Stimulated activated CD4-positive, alpha-beta T cell treated with anti-CD3 and anti-CD28 coated beads, Interleukin-1b, Interleukin-23, amount 100 ng/mL, for 4 hours (primary cell): ENCODE measurements around the gene RIMBP2.
A peak's percentile ranks its signal among the peaks of the same experiment; 100 is the strongest.
"Not testable (repeated sequence)": the region's sequence is repeated elsewhere in the genome, so short reads cannot be mapped to it uniquely, and the experiment has no call there.

Source experiments
- DNase-seq, 2 donors: peaks; one replicate each; pipeline ENCODE4 v3.0.0-alpha.2; 2020; ENCODE audit warnings: low read depth in 2 of 2

Gene RIMBP2, protein sequence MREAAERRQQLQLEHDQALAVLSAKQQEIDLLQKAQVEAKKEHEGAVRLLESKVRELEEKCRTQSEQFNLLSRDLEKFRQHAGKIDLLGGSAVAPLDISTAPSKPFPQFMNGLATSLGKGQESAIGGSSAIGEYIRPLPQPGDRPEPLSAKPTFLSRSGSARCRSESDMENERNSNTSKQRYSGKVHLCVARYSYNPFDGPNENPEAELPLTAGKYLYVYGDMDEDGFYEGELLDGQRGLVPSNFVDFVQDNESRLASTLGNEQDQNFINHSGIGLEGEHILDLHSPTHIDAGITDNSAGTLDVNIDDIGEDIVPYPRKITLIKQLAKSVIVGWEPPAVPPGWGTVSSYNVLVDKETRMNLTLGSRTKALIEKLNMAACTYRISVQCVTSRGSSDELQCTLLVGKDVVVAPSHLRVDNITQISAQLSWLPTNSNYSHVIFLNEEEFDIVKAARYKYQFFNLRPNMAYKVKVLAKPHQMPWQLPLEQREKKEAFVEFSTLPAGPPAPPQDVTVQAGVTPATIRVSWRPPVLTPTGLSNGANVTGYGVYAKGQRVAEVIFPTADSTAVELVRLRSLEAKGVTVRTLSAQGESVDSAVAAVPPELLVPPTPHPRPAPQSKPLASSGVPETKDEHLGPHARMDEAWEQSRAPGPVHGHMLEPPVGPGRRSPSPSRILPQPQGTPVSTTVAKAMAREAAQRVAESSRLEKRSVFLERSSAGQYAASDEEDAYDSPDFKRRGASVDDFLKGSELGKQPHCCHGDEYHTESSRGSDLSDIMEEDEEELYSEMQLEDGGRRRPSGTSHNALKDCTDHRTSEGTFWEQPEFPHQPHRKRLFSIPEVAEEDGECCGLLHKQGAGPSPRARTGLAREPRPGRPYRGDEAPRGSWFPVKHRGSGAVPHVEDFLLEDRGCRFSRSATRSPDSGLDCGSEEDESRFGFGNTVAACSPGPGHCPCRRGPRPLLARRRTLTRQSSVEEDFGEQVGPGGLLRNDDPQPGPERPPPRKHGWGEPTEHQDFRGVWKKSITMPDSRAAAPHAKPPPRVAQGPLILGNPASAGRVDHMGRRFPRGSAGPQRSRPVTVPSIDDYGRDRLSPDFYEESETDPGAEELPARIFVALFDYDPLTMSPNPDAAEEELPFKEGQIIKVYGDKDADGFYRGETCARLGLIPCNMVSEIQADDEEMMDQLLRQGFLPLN (N-terminal part only)

DNA sequence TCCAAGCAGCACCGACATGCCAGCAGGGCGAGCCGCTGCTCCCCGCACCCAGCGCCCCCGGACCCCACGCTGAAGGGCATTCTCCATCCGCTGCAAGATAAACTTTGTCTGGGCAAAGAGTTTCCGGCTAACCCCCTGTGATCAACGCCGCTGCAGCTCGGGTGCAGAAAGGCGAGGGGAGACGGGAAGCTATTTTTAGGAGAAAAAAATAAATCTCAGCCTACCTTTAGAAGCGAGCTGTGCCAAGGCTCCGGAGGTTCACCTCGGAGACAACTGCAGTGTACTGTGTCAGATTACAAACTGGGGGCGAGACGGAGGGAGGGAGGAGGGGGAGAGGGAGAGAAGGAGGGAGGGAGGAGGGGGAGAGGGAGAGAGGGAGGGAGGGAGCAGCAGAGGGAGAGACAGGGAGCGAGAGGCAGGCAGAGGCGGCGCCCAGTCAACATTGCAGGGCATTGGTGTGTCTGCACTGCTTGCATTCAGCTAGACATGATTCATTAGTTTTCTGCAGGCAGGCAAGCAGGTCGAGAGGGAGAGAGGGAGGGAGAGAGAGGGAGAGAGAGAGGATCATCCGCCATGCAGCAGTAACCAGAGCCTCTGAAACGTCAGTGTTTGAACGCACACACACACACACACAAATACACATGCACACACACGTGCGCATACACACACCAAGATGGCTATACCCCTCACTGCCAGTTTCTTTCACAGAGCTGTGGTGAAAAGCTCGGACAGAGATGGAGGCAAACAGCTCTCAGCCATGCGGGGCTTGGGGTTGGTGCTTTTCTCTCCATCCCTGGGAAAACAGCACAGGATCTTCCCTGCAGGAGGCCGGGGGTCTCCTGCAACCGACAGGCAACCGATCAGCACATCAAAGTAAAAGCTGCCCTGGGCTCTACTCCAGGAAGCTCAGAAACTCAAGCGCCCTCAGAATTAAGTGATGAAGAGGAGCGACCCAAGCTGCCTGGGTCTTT, at the start of gene RIMBP2:
Gene RIMBP2, minus strand, starts transcription at position 302 of the 971 bp plus-strand sequence. CDS start 237,286 bp downstream, outside the sequence.
- DNase-seq = no peak

DNA sequence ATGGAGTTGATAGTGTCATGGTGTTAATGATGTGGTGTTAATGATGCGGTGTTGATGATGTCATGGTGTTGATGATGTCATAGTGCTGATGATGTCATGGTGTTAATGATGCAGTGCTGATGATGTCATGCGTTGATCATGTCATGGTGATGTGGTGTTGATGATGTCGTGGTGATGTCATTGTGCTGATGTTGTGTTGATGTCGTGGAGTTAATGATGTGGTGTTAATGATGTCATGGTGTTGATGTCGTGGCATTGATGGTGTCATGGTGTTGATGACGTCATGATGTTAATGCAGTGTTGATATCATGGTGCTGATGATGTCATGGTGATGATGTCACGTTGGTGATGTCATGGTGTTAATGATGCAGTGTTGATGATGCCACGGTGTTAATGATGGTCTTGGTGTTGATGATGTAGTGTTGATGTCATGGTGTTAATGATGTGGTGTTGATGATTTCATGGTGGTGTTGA, 49.1 kb upstream of the RIMBP2 start:
- no peak for DNase-seq

DNA sequence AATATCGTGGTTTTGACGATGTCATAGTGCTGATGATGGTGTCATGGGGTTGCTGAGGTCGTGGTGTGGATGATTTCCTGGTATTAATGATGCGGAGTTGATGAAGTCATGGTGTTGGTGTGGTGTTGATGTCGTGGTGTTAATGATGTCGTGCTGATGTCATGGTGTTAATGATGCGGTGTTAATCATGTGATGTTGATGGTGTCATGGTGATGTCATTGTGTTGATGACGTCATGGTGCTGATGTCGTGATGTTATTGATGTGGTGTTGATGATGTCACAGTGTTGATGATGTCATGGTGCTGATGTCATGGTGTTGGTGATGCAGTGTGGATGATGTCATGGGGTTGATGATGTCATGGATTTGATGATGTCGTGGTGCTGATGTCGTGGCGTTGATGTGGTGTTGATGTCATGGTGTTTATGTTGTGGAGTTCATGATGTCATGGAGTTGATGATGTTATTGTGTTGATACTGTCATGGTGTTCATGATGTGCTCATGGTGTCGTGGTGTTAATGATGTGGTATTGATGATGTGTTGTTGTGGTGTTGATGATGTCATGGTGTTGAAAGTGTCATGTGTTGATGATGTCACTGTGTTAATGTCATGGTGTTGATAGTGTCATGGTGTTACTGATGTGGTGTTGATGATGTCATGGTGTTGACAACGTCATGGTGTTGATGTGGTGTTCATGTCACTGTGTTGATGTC, 48.5 kb upstream of the RIMBP2 start:
- DNase-seq = no peak

DNA sequence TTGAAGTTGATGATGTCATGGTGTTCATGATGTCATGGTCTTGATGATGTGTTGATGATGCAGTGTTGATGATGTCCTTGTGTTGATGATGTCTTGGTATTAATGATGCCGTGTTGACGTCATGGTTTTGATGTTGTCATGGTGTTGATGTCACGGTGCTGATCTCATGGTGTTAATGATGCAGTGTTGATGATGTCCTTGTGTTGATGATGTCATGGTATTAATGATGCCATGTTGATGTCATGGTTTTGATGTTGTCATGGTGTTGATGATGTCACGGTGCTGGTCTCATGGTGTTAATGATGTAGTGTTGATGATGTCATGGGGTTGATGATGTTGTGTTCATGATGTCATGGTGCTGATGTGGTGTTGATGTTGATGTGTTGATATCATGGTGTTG, 48.0 kb upstream of the RIMBP2 start:
- no peak for DNase-seq

DNA sequence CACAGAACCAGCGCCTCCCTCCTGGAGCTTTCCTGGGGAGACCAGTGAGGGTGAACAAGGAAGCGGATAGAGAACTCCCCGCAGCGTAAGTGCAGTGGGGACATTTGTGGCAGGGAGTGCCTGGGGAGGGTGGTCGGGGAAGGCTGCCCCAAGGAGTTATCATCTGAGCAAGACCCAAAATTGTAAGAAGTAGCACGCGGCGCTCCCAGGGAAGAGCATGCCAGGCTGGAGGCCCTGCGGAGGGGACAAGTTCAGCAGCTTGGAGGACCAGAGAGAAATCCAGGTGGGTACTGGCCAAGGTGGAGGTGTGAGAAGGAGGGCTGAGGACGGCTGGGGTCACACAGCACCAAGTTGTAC, 46.2 kb upstream of the RIMBP2 start:
- DNase-seq = no peak

DNA sequence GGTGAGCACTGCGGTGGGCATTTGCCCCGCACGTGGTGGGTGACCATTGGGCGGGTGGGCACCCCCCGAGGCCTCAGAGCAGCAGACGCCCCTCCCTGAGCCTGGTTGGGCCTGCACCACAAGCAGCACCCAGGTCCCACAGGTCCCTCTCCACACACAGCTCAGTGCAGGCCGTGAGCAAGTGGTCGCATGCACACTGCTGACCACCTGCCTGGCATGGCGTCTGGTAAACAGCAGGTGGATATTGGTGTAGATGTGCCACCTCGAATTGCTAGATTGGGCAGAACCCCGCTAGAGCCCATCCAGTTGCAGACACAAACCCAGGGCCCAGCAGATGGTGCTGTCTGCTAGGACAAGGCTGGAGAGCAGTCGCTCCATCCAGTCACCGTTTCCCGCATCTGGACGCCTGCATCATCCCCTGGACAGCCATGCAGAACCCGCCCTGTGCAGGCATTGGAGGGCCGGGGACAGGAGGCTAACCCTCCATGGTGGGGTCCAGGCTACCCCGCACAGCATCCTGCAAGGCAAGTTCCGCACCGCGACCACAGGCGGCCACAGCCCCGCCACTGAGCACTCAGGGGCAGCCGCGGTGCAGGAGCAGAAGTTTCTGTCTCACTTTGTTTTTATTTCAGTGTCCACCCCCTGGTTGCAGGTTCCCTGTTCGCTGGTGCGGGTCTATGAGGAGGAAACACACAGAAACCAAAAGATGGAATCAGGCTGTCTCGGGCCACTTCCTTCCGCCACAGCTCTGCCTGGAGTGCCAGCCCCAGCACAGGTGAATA, 45.6 kb upstream of the RIMBP2 start:
- peak; percentile 36 to 55 for DNase-seq

DNA sequence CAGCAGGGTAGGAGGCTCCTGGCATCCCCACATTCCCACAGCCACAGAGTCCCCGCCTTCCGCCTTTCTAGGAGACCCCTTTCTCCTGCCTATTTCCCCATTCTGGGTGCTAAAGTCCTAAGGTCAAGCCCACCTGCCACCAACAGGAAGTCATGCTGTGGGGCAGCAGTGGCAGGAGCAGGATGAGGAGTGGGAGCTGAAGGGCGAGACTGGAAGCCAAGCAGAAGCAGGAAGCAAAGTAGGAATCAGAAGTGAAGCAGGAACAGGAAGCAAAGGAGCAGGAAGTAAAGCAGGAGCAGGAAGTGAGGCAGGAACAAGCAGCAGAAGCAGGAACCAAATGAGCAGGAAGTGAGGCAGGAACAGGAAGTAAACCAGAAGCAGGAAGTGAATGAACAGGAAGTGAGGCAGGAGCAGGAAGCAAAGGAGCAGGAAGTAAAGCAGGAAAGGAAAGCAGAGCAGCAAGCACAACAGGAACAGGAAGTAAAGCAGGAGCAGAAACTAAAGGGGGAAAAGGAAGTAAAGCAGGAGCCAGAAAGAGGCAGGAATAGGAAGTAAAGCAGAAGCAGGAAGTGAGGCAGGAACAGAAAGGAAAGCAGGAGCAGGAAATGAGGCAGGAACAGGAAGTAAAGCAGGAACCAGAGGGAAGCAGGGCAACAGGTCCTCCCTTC, 38.3 kb upstream of the RIMBP2 start:
- DNase-seq = no peak

DNA sequence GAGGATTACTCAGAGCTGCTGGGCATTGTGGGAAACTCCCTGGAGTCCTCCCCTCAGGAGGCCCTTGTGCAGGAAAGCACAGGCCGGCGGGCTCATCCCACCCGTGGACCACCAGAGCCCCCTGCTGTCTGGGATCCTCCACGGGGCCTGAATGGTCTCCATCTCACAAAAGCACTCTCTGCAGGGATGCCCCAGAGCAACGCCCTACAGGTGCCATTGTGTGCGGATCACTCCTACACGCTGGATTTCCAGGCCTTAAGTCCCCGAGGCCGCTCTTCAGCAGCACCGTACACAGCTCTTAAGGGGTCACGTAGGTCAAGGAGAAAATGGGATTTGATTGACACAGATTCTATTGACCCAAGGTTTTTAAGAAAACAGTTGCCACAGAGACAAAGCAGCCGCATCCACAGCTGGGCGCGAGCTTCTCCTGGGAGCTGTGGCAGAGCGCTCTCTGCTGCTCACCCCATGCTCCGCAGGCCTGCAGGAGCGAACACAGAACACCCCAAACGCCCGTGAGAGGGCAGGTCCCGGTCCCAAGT, 36.7 kb upstream of the RIMBP2 start:
- DNase-seq = no peak

DNA sequence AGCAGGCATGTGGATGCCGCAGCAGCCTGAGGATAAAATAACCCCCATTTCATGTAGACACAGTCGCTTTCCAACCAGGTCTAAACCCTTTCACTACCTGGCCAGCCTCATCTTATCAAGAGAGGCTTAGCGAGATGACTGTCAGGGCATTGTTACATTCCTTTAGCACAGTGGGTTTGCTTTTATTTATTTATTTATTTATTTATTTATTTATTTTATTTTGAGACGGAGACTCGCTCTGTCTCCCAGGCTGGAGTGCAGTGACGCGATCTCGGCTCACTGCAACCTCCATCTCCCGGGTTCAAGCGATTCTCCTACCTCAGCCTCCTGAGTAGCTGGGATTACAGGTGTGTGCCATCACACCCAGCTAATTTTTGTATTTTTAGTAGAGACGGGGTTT, 35.9 kb upstream of the RIMBP2 start:
- DNase-seq = not testable (repeated sequence)

DNA sequence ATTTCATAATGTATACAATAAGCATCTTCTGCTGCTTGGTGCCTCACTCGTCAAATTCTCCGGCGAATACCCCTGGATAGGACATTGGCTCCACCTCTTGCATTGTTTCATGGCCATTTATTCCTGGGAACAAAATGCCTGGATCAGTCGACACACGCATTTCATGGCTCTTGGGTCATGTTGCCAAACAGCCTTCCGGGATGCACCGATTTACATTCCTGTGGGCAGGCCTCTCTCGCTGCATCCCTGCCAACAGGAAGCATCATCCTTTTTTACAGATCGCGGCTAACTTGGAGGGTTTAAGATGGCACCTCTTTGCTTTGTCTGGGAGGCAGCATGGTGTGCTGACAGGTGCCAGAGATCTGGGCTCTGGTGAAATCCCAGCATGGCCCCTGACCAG, 32.7 kb upstream of the RIMBP2 start:
- no peak for DNase-seq

DNA sequence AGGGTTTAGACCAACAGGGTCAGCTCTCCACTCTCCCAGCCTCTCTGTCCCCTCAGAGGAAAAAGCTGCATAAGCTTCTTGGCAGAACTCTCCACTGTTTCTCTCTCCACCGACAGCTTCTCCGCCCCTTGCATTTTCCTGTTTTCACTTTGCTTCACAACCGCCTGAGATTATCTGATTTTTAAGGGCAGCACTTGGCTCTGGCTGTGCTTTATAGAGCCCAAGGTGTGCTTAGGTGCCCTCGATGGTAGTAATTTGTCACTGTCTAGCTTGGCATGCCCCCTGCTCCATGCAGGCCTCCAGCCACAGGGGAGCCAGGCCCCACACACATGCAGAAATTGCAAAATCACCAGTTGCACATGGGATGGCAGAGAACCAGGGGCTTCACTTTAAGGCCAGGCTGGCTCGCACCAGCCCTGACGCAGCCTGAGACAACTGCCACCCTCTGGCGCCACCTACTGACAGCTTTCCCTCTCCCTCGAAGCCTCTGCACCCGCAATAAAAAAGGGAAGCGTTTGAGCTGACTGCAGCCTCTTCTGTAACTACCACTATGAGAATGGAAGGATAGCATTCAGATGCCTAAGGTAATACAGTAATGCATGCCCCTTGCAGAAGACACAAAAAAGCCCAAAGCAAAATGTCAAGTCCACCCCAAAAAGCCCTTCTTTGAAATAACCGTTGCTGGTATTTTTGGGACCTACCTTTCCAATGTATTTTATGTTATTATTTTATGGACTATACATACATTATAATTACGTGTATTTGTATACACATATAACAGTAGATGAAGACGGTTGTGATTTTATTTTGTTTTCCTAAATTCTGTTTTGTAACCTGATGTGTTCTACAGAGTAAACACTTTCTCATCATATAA, 32.0 kb upstream of the RIMBP2 start:
- DNase-seq = peak; percentile 51 to 69

DNA sequence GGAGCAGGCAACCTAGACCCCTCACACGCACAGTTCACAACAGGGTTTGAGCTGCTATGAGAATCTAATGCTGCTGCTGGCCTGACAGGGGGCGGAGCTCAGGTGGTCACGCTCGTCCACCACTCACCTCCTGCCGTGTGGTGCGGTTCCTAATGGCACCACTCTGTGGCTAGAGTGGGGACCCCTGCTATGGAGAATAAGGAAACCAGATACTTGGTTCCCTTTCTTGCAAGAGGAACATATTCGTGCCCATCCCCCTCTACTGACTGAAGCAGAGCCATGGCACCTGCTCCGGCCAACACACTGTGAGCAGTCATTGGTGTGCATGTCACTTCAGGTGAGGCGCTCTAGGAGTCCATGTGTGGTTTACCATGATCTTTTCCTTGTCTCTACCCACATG, 30.4 kb upstream of the RIMBP2 start:
- DNase-seq = no peak

DNA sequence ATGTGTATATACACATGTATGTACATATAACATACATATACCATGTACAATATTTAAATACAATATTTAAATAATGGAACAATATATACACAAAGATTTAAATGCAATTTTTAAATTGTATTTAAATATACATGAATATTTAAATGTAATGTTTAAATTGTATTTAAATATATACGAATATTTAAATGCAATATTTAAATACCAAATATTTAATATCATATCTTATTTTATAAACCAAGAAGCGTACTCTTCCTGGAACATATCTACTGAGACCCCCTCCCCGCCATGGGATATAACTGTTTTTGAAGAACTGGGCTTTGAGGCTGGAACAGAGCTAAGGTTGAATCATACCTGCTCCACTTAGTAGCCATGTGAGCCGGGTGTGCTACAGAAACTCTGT, 29.8 kb upstream of the RIMBP2 start:
- DNase-seq = no peak

DNA sequence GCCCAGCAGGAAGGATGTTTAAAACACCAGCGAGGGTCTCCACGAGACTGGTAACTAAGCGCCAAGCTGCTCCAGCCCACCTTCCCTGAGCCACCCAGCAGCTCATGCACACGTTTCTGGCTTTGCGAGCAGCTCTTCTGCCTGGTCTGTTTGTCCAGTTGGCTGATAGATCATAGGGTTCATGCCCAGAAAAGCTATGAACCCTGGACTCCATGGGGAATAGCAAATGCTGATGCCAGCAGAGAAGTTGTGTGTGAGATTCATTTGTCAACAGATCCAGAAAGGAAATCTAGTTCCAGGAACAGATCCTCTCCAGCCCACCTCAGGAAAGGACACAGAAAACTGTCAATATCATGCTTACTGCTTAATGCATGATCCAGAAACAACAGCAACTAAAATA, 28.2 kb upstream of the RIMBP2 start:
- DNase-seq = no peak

DNA sequence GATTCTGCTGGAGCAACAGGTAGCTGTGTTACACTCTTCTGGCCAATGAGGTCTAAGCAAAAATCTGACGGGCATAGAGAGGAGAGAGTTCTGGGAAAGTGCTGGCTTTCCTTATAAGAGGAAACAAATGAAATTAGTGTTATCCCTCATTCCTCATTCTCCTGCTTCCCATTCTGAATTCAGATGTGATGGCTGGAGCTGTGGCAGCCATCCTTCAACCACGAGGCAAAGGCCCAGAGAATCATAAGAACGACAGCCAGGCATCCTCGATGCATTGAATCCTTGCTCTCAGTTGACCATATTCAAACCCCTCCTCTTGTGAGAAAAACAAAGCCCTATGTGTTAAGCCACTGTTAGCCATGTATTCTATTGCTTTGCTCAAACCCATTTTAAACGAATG, 27.5 kb upstream of the RIMBP2 start:
- DNase-seq = no peak

DNA sequence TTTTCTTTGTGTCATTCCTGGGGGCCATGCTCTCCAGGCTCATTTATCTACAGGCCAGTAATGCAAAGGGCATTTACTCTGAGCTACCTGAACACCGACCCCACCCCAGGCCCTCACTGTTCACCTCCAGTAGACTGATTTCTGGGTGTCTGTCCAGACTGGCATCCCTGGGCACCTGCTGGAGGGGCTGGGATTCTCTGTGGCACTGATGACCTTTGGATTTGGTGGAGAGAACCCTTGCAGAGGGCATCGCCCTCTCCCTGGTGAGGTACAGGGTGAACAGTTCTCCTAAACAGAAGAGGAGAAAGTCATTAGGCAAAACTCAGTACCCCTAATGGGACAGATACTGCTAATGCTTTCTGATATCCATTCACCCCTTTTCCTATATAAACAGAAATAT, 27.1 kb upstream of the RIMBP2 start:
- no peak for DNase-seq

DNA sequence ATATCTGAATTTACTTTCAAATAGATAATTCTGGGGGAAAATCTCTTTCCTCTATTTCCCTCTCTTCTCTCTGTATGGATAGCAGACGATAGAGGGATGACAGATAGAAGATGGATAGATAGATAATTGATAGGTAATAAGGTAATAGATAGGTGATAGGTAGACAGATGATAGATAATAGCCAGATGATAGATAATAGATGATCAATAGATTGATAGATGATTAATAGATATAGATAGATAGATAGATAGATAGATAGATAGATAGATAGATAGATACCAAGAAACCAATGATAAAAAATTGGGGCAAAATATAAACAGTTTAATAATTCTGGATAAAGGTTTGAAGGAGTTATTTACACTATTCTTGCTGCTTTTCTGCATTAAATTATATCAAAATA, 26.6 kb upstream of the RIMBP2 start:
- no peak for DNase-seq

DNA sequence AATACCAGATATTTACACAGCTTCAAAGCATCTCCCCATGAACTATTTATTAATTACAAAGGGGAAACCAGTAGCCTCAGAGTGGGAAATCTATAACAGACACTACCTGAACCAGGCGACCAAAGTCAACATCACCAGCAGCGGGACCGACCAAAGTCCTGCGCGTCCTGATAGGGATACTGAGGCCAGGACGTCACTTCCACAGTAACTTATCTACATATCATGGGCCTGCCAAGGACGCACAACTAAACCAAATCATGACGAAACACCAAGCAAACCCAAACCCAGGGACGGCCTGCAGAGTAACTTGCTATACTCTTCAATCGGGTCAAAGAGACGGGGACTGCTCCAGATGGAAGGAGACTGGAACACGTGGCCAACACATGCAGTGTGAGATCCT, 26.0 kb upstream of the RIMBP2 start:
- no peak for DNase-seq
